Stimulated activated CD4-positive, alpha-beta T cell treated with anti-CD3 and anti-CD28 coated beads, Interleukin-4, amount 100 ng/mL, for 1 hour (primary cell): ENCODE results near the gene SP4.
"Not testable (repeated sequence)": the region's sequence is repeated elsewhere in the genome, so short reads cannot be mapped to it uniquely, and the experiment has no call there.

Experiments
- DNase-seq: peaks from one replicate; pipeline ENCODE4 v3.0.0-alpha.2; 2020

Gene SP4

GRCh38 chr7:21532485-21532884, 104.6 kb downstream of the SP4 start:
- not testable (repeated sequence) for DNase-seq

- DNase-seq: not testable (repeated sequence)
Observed at GRCh38 chr7:21533646-21534045, 105.8 kb downstream of the SP4 start.

GRCh38 chr7:21536445-21537118, 108.7 kb downstream of the SP4 start:
- DNase-seq: not testable (repeated sequence)

GRCh38 chr7:21538936-21539495, 111.1 kb downstream of the SP4 start:
- no peak for DNase-seq

GRCh38 chr7:21542891-21543527, 115.1 kb downstream of the SP4 start, which contains the start of gene DNAH11:
TSS of gene DNAH11 (plus strand) at chr7:21543039. CDS start at chr7:21543246, 207 bp downstream.
- peak; percentile 5 for DNase-seq

- no peak for DNase-seq
Observed at GRCh38 chr7:21543528-21544302, 115.8 kb downstream of the SP4 start.

- DNase-seq: no peak
Observed at GRCh38 chr7:21544303-21544656, 116.4 kb downstream of the SP4 start.

GRCh38 chr7:21544715-21545114, 116.8 kb downstream of the SP4 start:
- no peak for DNase-seq

- no peak for DNase-seq
Observed at GRCh38 chr7:21547501-21547900, 119.6 kb downstream of the SP4 start.

- DNase-seq: no peak
Observed at GRCh38 chr7:21548491-21548890, 120.6 kb downstream of the SP4 start.

- no peak for DNase-seq
Observed at GRCh38 chr7:21550076-21550475, 122.2 kb downstream of the SP4 start.

- no peak for DNase-seq
Observed at GRCh38 chr7:21550821-21551531, 123.1 kb downstream of the SP4 start.

GRCh38 chr7:21562385-21562784, 134.5 kb downstream of the SP4 start:
- no peak for DNase-seq
